ENCODE results near the gene MAMSTR. TPM values are rescaled to one million over a fixed set of nuclear protein-coding genes. Genes with fewer than 3 reads are reported as not detected.

MAMSTR gene
- total and polyA plus RNA-seq, 9 of the 15 experiments (the other 6 are each of a cell fraction or from before 2014, with no cell fraction given) = 0.08 to 1.00 (median 0.40) TPM; not detected in 1

DNA sequence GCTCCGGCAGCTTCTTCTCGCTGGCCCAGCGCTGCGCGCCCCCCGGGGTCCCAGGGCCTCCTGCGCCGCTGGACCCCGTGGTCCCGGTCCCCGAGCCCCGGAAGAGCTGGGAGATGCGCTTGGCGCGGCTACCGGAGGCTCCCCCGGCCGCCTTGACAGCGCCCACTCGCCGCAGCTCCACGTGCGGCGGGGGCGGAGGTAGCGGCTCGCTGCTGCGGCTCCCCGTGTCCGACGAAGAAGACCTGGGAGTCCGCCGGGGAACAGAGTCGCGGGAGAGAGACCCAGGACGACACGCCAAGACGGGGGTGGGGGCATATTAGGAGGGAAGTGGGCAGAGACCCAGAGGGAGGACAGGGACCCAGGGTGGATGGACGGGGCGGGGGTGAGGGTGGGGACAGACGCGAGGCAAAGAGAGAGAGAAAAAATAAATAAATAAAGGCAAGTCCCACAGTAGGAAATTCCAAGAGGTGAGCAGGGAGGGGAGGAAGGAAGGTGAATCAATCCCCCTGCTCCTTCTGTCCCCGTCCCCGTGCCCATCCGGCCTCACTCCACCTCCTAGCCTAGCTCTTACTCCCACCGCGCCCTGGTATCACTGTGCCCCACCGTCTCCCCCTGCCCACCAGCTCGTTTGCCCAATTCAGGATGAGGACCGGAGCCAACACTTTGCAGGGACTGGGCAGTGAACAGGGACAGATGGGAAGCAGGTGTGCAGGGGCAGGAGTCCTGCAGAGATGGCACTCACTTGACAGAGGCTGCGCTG is 20.1 kb upstream of the MAMSTR start (continued):
- TF ChIP-seq ZC3H4 (CRISPR knock-in tag; IDR thresholded peaks at IDR 0.05; ENCODE audit: borderline replicate concordance) = 0 out of 2 replicates have a peak, but pooled peaks have one; percentile 45
- TF ChIP-seq SNIP1 (IDR thresholded peaks at IDR 0.05; ENCODE audit: low read depth) = no peak
- TF ChIP-seq ZC3H8 (IDR thresholded peaks at IDR 0.05) = no peak
- no peak for TF ChIP-seq CEBPB (tag; IDR thresholded peaks at IDR 0.05)
- TF ChIP-seq, protein P1, sequence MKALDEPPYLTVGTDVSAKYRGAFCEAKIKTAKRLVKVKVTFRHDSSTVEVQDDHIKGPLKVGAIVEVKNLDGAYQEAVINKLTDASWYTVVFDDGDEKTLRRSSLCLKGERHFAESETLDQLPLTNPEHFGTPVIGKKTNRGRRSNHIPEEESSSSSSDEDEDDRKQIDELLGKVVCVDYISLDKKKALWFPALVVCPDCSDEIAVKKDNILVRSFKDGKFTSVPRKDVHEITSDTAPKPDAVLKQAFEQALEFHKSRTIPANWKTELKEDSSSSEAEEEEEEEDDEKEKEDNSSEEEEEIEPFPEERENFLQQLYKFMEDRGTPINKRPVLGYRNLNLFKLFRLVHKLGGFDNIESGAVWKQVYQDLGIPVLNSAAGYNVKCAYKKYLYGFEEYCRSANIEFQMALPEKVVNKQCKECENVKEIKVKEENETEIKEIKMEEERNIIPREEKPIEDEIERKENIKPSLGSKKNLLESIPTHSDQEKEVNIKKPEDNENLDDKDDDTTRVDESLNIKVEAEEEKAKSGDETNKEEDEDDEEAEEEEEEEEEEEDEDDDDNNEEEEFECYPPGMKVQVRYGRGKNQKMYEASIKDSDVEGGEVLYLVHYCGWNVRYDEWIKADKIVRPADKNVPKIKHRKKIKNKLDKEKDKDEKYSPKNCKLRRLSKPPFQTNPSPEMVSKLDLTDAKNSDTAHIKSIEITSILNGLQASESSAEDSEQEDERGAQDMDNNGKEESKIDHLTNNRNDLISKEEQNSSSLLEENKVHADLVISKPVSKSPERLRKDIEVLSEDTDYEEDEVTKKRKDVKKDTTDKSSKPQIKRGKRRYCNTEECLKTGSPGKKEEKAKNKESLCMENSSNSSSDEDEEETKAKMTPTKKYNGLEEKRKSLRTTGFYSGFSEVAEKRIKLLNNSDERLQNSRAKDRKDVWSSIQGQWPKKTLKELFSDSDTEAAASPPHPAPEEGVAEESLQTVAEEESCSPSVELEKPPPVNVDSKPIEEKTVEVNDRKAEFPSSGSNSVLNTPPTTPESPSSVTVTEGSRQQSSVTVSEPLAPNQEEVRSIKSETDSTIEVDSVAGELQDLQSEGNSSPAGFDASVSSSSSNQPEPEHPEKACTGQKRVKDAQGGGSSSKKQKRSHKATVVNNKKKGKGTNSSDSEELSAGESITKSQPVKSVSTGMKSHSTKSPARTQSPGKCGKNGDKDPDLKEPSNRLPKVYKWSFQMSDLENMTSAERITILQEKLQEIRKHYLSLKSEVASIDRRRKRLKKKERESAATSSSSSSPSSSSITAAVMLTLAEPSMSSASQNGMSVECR (CRISPR knock-in tag; IDR thresholded peaks at IDR 0.05) = peak; percentile 43; the same call in 1 of the 2 replicates
- TF ChIP-seq, protein P2, sequence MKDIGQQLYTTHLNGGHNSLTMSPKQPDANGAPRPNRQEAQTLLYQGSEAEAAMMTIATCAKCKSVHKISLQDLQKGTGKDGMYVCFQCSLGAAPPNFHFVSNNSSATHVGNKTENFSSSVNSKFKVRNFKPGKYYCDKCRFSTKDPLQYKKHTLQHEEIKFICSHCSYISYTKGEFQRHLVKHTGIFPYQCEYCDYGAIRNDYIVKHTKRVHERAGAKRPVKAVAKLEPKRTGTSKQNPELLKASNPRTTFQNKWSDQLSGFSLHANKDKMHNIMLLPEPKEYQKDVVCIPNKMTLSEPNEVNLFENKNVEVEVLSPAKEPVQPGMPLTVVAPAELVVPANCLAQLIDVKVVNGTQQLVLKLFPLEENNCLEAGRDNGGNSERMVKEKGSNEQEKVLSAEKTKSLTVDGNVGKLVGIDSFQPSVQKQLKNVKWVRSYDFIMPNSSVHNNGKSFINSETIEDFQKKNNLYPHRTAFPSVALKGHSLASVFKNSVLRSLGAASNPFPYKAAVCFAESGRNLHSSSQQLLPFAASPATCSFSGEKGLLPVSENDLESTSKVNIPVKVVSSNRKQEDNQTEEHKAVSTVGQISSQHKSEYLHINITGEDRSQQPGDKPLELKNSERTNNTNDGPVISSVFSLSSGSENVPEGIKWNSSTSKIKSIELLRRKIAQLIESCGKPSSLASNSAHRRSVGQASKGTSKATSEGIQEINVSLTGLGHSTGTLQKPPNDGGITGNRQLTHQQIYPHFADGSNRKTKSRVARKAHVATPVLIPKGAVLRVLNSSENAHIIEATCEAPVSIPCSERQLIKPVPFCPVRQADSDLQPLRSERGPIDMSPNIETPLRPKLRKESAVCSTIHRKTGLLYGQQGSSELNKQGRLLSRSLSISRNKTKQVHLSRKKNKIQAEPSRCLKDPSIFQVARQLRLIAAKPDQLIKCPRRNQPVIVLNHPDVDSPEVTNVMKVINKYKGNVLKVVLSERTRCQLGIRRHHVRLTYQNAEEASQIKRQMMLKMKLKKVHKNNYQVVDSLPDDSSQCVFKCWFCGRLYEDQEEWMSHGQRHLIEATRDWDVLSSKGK (CRISPR knock-in tag; IDR thresholded peaks at IDR 0.05) = no peak
- 0 out of 2 replicates have a peak, but pooled peaks have one; percentile 0 for TF ChIP-seq ZNF589 (CRISPR knock-in tag; IDR thresholded peaks at IDR 0.05; ENCODE audit: low read depth)
- TF ChIP-seq, protein P3, sequence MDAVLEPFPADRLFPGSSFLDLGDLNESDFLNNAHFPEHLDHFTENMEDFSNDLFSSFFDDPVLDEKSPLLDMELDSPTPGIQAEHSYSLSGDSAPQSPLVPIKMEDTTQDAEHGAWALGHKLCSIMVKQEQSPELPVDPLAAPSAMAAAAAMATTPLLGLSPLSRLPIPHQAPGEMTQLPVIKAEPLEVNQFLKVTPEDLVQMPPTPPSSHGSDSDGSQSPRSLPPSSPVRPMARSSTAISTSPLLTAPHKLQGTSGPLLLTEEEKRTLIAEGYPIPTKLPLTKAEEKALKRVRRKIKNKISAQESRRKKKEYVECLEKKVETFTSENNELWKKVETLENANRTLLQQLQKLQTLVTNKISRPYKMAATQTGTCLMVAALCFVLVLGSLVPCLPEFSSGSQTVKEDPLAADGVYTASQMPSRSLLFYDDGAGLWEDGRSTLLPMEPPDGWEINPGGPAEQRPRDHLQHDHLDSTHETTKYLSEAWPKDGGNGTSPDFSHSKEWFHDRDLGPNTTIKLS (IDR thresholded peaks at IDR 0.05; ENCODE audit: borderline replicate concordance, low read depth) = 0 out of 2 replicates have a peak, but pooled peaks have one; percentile 63
- no peak for TF ChIP-seq U2AF1 (optimal IDR thresholded peaks at IDR 0.05; ENCODE audit: low read depth, low read length)
- TF ChIP-seq PCBP2 (IDR thresholded peaks at IDR 0.05; ENCODE audit: low read depth, low read length, poor library complexity, severe bottlenecking) = no peak
- TF ChIP-seq SIN3A (IDR thresholded peaks at IDR 0.05; ENCODE audit: borderline replicate concordance in 2 of 2, control insufficient read depth in 1 of 2, low read depth in 2 of 2, low read length in 2 of 2) = peak in 1 of 2 experiments; percentile 62; a peak in 1 of 4 replicates
- no peak for TF ChIP-seq SNRNP70 (optimal IDR thresholded peaks at IDR 0.05; ENCODE audit: low read depth, low read length)
- TF ChIP-seq, protein P4, sequence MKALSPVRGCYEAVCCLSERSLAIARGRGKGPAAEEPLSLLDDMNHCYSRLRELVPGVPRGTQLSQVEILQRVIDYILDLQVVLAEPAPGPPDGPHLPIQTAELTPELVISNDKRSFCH (CRISPR knock-in tag; IDR thresholded peaks at IDR 0.05) = no peak
- TF ChIP-seq, protein P4 (tag; IDR thresholded peaks at IDR 0.05) = 0 out of 2 replicates have a peak, but pooled peaks have one; percentile 62
- peak; percentile 25 for TF ChIP-seq FIP1L1 (IDR thresholded peaks at IDR 0.05; ENCODE audit: low read depth, low read length, poor library complexity, severe bottlenecking)
- 0 out of 2 replicates have a peak, but pooled peaks have one; percentile 33 for TF ChIP-seq BRD4 (IDR thresholded peaks at IDR 0.05)

All from K562 (cell line).